B cell (primary cell): ENCODE results near the gene ABCC1. TPM values are rescaled to one million over a fixed set of nuclear protein-coding genes. Genes with fewer than 3 reads are reported as not detected.

ENCODE experiments used
- ATAC-seq: fragments of 200-7000 bp; cut with Tn5 transposase; one replicate; pipeline ENCODE4 v1.10.0; 2021; ENCODE audit warnings: low read depth, mild to moderate bottlenecking, moderate number of reproducible peaks, moderate library complexity
- CTCF ChIA-PET: fragments of 350-600 bp; sonication (Branson Sonifier 250); formaldehyde crosslinking; loops from one replicate; lab custom pipeline; 2021; ENCODE audit warnings: antibody characterized with exemption, inconsistent platforms; lab: Charles Lee
- POLR2A ChIA-PET: fragments of 350-600 bp; sonication (Branson Sonifier 250); formaldehyde crosslinking; loops from one replicate; lab custom pipeline; 2021; ENCODE audit warnings: antibody characterized with exemption; lab: Charles Lee
- DNase-seq: peaks from one replicate; pipeline ENCODE4 v3.0.0; 2013
- H2AFZ ChIP-seq: 2 replicates; pipeline ENCODE4 v1.6.1; 2012; ENCODE audit warnings: mild to moderate bottlenecking, low read depth, low read length; ENCODE audit not compliant: insufficient read depth, poor library complexity, severe bottlenecking
- H3K27ac ChIP-seq, 2 donors: 1 replicate in 1 of 2; 2 replicates in 1 of 2; pipeline ENCODE4 v1.5.1; 2012 to 2013; ENCODE audit warnings: low read length in 2 of 2, mild to moderate bottlenecking in 2 of 2, moderate library complexity in 1 of 2
- H3K27me3 ChIP-seq, 4 experiments: fragments of 200-600 bp in 1 of 4; sonication (generic) in 1 of 4; replicated peaks in 1 of 4; 1 replicate in 2 of 4; 2 replicates in 2 of 4; pipeline versions ENCODE4 v1.6.1 to v1.7.0; 2013 to 2016; ENCODE audit warnings: low read length in 3 of 4, mild to moderate bottlenecking in 2 of 4, mixed read lengths in 1 of 4, moderate library complexity in 1 of 4; ENCODE audit not compliant: insufficient read depth in 4 of 4, control insufficient read depth in 3 of 4; ENCODE audit errors: control extremely low read depth in 1 of 4
- H3K36me3 ChIP-seq, 2 experiments: replicated peaks in 1 of 2; 1 replicate in 1 of 2; 2 replicates in 1 of 2; pipeline versions ENCODE4 v1.6.1 to v1.7.1; 2013; ENCODE audit warnings: low read length in 1 of 2; ENCODE audit not compliant: insufficient read depth in 2 of 2, control insufficient read depth in 1 of 2; ENCODE audit errors: control extremely low read depth in 1 of 2, extremely low read depth in 1 of 2
- H3K4me1 ChIP-seq, 2 donors: fragments of 200-600 bp in 1 of 2; sonication (generic) in 1 of 2; 1 replicate in 1 of 2; 2 replicates in 1 of 2; pipeline versions ENCODE4 v1.5.1 to v1.6.1; 2013 to 2017; ENCODE audit warnings: low read length in 2 of 2; ENCODE audit not compliant: control insufficient read depth in 2 of 2, insufficient read depth in 2 of 2
- H3K4me2 ChIP-seq: replicated peaks from 2 replicates; pipeline ENCODE3; 2012; ENCODE audit warnings: mild to moderate bottlenecking, low read depth, low read length; ENCODE audit not compliant: poor library complexity, severe bottlenecking
- H3K4me3 ChIP-seq, 5 experiments: fragments of 200-600 bp in 1 of 5; sonication (generic) in 1 of 5; 1 replicate in 3 of 5; 2 replicates in 2 of 5; pipeline versions ENCODE4 v1.5.1 to v1.7.0; 2011 to 2016; ENCODE audit warnings: low read length in 4 of 5, mild to moderate bottlenecking in 4 of 5, low read depth in 2 of 5, control low read depth in 1 of 5, moderate library complexity in 1 of 5; ENCODE audit not compliant: insufficient read depth in 1 of 5; ENCODE audit errors: control extremely low read depth in 1 of 5, extremely low read depth in 1 of 5
- H3K79me2 ChIP-seq: fragments of 200-600 bp; sonication (generic); one replicate; pipeline ENCODE4 v1.6.0; 2016; ENCODE audit warnings: low read length; ENCODE audit not compliant: control insufficient read depth, insufficient read depth
- H3K9ac ChIP-seq: fragments of 200-600 bp; sonication (generic); 2 replicates; pipeline ENCODE4 v1.6.1; 2017; ENCODE audit warnings: mild to moderate bottlenecking, low read length, moderate library complexity
- H3K9me3 ChIP-seq, 3 donors: one replicate each; pipeline versions ENCODE4 v1.6.1 to v1.7.1; 2013; ENCODE audit warnings: low read length in 2 of 3; ENCODE audit not compliant: control insufficient read depth in 2 of 3, insufficient read depth in 1 of 3; ENCODE audit errors: control extremely low read depth in 1 of 3
- H4K20me1 ChIP-seq: 2 replicates; pipeline ENCODE4 v1.6.0; 2012; ENCODE audit warnings: mild to moderate bottlenecking, low read length; ENCODE audit not compliant: insufficient read depth, control insufficient read depth, poor library complexity, severe bottlenecking
- H3K27ac Mint-ChIP-seq: one replicate; pipeline ENCODE4 v1.8.0; 2021; ENCODE audit warnings: mixed read lengths
- H3K27me3 Mint-ChIP-seq: one replicate; pipeline ENCODE4 v1.8.0; 2021; ENCODE audit warnings: mixed read lengths
- H3K4me1 Mint-ChIP-seq: one replicate; pipeline ENCODE4 v1.8.0; 2021; ENCODE audit warnings: mixed read lengths
- H3K4me3 Mint-ChIP-seq: one replicate; pipeline ENCODE4 v1.8.0; 2021; ENCODE audit warnings: mixed read lengths
- H3K9me3 Mint-ChIP-seq: one replicate; pipeline ENCODE4 v1.8.0; 2022; ENCODE audit warnings: mixed read lengths; ENCODE audit not compliant: insufficient read depth
- EZH2 ChIP-seq: IDR thresholded peaks from 2 replicates; pipeline ENCODE4 v1.6.1; 2012; ENCODE audit warnings: borderline replicate concordance, low read depth, mild to moderate bottlenecking, moderate library complexity, low read length; ENCODE audit not compliant: insufficient read depth, poor library complexity, severe bottlenecking
- WGBS: methylation state at CpG from one replicate; pipeline ENCODE4 v1.1.5; 2013; ENCODE audit warnings: missing lambda C conversion rate; ENCODE audit not compliant: insufficient coverage; 5-methylcytosine and 5-hydroxymethylcytosine counted together
- intact Hi-C: fragments of 100-400 bp; cut with micrococcal nuclease; formaldehyde crosslinking; loops from one replicate; pipeline ENCODE4 v1.10.0; 2022
- polyA plus RNA-seq: library from polyadenylated mRNA; depleted of rRNA; stranded (reverse); fragments of >200 nt; gene quantifications from 2 replicates; pipeline ENCODE4 v1.2.3, GENCODE V29; 2012
- total RNA-seq, 2 donors: library from RNA; stranded (reverse); fragments of 120-200 nt in 1 of 2; gene quantifications; 1 replicate in 1 of 2; 2 replicates in 1 of 2; pipeline versions ENCODE4 v1.2.3 to v1.2.4, GENCODE V29; 2013 to 2022
- TF ChIP-seq, protein P1 (sequence below): fragments of 200-600 bp; IDR thresholded peaks from one replicate; pipeline ENCODE4 v1.8.0; 2022; ENCODE audit warnings: antibody characterized with exemption, mild to moderate bottlenecking

The ABCC1 gene
- total and polyA plus RNA-seq, 2 donors (not counting 1 experiment from before 2014, with no cell fraction given), result 21.8 to 73.0 TPM

DNA sequence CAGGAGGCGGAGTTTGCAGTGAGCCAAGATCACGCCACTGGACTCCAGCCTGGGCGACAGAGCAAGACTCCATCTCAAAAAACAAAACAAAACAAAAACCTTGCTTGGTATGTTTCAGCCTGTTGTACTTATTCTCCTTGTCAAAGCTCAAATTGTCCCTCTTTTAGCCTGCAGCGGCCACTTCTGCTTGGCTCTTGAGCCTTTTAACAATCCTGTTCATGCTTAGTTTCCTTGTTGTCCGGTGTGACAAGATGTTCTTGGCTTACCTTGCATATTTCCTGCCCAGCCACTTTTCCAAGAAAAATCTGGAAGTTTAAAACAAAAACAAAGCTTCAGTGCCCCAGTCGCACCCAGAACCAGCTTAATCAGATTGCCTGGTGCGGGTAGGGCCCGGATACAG, 81.0 kb downstream of the ABCC1 start:
- H3K27me3 ChIP-seq, result no peaks in the 10 kb centered on the region
- peaks cover 7 to 16% of the 10 kb centered on the region in 2 donors for H3K4me1 ChIP-seq
- Mint-ChIP-seq H3K9me3 (no peaks in the 10 kb centered on the region), H3K27me3 (no peaks in the 10 kb centered on the region), H3K27ac (no peak overlapping the region), H3K4me1 (peaks cover 21% of the 10 kb centered on the region), H3K4me3 (no peak overlapping the region)
- H3K4me3 ChIP-seq, result no peak overlapping the region
- H3K9me3 ChIP-seq, result no peaks in the 10 kb centered on the region
- H3K27ac ChIP-seq, result no peak overlapping the region
- H3K4me2 ChIP-seq, result no peak overlapping the region
- intact Hi-C loops, result no loop called here
- POLR2A ChIA-PET, result interaction anchor here (0.5 kb wide), 1 partner anchor 1662 kb away, joined by 3 read pairs; no protein-coding TSS in a partner anchor
- 98% methylated on average over 5 of the region's 8 CpGs for WGBS
- no peak for TF ChIP-seq EZH2
- TF ChIP-seq, protein P1, sequence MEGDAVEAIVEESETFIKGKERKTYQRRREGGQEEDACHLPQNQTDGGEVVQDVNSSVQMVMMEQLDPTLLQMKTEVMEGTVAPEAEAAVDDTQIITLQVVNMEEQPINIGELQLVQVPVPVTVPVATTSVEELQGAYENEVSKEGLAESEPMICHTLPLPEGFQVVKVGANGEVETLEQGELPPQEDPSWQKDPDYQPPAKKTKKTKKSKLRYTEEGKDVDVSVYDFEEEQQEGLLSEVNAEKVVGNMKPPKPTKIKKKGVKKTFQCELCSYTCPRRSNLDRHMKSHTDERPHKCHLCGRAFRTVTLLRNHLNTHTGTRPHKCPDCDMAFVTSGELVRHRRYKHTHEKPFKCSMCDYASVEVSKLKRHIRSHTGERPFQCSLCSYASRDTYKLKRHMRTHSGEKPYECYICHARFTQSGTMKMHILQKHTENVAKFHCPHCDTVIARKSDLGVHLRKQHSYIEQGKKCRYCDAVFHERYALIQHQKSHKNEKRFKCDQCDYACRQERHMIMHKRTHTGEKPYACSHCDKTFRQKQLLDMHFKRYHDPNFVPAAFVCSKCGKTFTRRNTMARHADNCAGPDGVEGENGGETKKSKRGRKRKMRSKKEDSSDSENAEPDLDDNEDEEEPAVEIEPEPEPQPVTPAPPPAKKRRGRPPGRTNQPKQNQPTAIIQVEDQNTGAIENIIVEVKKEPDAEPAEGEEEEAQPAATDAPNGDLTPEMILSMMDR, result no peak
- no peak for ATAC-seq
- no peaks in the 10 kb centered on the region for H3K79me2 ChIP-seq
- H3K36me3 ChIP-seq, result peaks cover 4 to 14% of the 10 kb centered on the region in 2 experiments
- no peak overlapping the region for H3K9ac ChIP-seq
- no peak for DNase-seq
- peaks cover 3% of the 10 kb centered on the region for H4K20me1 ChIP-seq
- H2AFZ ChIP-seq, result no peak overlapping the region
- CTCF ChIA-PET, result no interaction called here

DNA sequence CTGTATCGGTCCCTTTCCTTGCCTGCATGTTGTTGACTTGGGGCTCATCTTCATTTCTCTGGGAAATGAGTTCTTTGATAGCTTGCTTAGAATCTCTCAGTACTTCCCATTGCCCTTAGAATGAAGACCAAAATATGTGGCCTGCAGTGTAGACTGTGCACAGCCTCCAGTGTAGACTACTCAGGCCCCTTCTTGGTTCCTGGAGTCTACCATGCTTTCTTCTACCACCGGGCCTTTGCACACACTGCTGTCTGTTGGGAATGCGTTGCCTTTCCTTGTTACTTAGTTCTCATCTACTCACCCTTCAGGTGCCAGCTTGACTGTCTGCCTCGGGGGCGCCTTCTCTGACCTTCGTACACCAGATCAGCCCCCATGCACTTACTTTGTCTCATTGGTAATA, 82.0 kb downstream of the ABCC1 start:
- DNase-seq, result no peak
- WGBS, result 100% methylated on average over 3 of the region's 6 CpGs

More for the DNA sequence above, 82.0 kb downstream of the ABCC1 start:
- TF ChIP-seq, protein P1, result no peak
- no peak for TF ChIP-seq EZH2
- peaks cover 4 to 22% of the 10 kb centered on the region in 2 experiments for H3K36me3 ChIP-seq
- Mint-ChIP-seq H3K4me1 (peaks cover 14% of the 10 kb centered on the region), H3K9me3 (no peaks in the 10 kb centered on the region), H3K4me3 (no peak overlapping the region), H3K27ac (no peak overlapping the region), H3K27me3 (no peaks in the 10 kb centered on the region)
- no peaks in the 10 kb centered on the region for H3K9me3 ChIP-seq
- intact Hi-C loops, result no loop called here
- no peaks in the 10 kb centered on the region for H3K27me3 ChIP-seq
- POLR2A ChIA-PET, result no interaction called here
- CTCF ChIA-PET, result interaction anchor here (1.2 to 3.0 kb wide), 2 partner anchors 9 to 158 kb away, joined by 4 to 15 read pairs; no protein-coding TSS in a partner anchor
- H3K4me2 ChIP-seq, result no peak overlapping the region
- H4K20me1 ChIP-seq, result no peaks in the 10 kb centered on the region
- H3K9ac ChIP-seq, result no peak overlapping the region
- peaks cover 7 to 13% of the 10 kb centered on the region in 2 donors for H3K4me1 ChIP-seq
- H2AFZ ChIP-seq, result no peak overlapping the region
- no peak overlapping the region for H3K4me3 ChIP-seq
- H3K79me2 ChIP-seq, result no peaks in the 10 kb centered on the region
- H3K27ac ChIP-seq, result no peak overlapping the region
- ATAC-seq, result no peak
